HG03457 (cell line): Measurements from ENCODE around the gene STAT2.
A peak's percentile ranks its signal among the peaks of the same experiment; 100 is the strongest.
"Not testable (repeated sequence)": the region's sequence is repeated elsewhere in the genome, so short reads cannot be mapped to it uniquely, and the experiment has no call there.

ENCODE experiments used
- ATAC-seq: cut with Tn5 transposase; IDR thresholded peaks from one replicate; pipeline ENCODE4 v1.9.1; 2021; ENCODE audit warnings: moderate number of reproducible peaks; ENCODE audit not compliant: unreplicated experiment

STAT2 gene

DNA sequence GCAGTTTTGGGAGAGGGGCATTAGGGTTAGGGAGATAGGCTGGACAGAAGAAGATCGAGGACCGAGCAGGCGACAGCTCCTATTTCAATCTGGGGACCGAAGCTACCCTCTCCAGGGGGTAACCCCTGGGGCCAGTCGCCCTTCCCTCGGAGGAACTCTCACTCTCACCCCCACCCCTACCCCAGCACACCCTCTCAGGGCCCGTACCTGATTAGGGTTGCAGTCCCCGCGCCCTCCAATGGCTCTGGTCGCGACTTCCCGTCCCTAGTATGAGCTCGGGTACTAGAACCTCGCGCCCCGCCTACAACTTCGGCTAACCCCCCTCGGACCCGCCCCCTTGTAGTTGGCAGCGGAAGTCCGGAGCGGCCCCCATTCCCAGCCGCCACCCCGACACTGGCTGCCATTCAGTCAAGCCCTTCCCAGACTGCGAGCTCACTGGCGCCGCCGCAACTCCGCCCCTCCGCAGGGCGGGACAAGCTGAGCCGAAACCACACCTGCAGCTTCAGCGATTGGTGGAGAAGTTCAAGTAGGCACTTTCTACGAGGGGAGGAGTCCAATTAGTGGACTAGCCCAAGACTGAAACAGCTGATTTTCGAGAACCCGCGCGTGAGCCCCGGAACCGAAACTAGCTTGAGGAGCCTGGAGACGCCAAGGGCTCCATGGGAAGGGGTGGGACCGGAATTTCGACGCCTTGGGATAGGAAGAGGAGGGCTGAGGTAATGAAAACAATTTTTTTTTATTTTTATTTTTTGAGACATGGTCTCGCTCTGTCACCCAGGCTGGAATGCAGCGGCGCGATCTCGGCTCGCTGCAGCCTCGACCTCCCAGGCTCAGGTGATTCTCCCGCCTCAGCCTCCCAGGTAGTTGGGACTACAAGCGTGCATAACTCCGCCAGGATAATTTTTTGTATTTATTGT, at the start of gene STAT2:
STAT2 (minus strand) TSS at position 257 of the 917 bp plus-strand sequence. CDS start 3,536 bp downstream, outside the sequence.
- peak; percentile 84 for ATAC-seq

DNA sequence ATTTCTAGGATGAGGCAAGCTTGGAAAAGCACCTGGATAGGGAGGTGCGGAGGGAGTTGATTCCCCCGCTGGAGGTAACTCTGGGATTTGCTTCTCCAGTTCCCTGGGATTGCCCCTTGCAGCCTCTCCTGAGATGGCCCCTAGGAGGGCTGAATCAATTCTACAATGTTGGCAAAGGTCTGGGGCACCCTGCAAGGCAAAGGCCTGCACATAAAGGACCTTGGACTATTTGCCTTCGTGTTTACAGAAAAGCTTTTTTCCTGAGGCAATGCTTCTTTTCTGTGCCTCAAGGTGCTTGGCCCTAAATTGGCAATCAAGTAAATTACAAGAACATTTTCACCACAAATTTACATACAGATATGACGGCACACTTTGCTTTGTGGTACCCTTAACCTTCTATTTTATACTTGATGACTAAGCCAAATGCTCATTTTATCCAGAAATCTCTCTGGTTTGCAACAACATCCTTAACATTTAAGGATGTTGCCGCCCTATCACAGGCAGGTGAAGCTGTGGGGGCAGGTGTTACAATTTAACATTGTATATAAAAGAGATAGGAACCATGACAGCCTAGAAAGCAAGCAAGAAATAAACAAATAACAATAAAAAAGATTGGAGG, 49.0 kb upstream of the STAT2 start:
- ATAC-seq, result no peak

DNA sequence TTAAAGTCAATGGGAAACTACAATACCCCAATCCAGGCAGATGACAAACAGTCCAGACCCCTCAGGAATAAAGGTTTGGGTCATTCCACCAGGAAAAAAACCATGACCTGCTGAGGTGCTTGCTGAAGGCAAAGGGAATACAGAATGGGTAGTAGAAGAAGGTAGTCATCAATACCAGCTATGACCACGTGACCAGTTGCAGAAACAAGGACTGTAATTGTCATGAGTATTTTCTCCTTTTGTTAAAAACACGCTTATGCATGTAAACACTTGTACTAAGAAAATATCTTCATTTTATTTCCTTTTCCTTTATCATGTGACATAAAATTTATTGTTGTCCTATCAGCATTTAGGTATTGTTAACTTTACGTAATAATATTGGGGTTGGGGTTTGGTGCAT, 44.3 kb upstream of the STAT2 start:
- ATAC-seq, result not testable (repeated sequence)

DNA sequence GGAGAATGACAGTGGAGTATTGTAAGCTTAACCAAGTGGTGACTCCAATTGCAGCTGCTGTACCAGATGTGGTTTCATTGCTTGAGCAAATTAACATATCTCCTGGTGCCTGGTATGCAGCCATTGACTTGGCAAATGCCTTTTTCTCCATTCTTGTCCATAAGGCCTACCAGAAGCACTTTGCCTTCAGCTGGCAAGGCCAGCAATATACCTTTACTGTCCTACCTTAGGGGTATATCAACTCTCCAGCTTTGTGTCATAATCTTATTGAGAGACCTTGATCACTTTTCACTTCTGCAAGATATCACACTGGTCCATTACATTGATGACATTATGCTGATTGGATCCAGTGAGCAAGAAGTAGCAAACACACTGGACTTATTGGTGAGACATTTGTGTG, 41.7 kb upstream of the STAT2 start:
- not testable (repeated sequence) for ATAC-seq

DNA sequence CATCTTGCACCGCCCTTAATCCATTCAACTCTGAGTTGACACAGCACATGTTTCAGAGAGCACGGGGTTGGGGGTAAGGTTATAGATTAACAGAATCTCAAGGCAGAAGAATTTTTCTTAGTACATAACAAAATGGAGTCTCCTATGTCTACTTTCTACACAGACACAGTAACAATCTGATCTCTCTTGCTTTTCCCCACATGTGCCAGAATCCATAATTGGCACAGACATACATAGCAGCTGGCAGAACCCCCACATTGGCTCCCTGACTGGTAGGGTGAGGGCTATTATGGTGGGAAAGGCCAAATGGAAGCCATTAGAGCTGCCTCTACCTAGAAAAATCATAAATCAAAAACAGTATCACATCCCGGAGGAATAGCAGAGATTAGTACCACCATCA, 41.2 kb upstream of the STAT2 start:
- not testable (repeated sequence) for ATAC-seq

DNA sequence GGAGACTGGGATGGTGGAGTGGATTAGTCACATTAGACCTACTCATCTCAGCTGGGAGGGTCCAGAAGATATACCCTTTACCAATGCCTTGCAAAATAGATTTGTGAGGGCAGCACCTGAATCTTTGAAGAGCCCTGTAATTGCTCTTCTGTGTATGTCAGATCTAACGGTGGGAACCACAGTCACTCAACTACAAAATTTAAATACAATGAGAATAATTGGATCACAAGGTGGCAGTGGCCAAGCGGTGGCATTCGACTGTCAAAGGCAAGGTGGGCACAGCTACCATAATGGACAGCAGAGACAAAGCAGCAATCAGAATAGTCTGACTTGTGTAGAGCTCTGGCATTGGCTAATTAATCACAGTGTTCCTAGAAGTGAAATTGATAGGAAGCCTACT, 39.6 kb upstream of the STAT2 start:
- ATAC-seq, result not testable (repeated sequence)

DNA sequence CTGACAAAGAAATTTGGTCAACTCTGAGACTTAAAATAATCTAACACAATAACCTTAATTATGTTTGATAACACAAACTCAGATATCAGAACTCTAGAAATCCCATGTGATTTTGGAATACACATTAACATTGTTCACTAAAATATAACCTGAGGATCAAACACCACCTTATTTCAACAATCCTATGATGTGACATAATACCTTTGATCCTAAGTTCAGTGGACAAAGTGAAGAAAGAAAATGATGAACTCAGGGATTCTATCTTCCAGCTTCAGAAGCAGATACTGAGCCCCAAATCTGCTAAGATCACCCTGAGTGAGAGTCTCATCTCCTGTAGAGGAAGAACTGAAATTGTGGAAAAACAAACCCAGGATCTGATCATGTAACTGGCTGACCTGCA, 38.4 kb upstream of the STAT2 start:
- ATAC-seq, result no peak

DNA sequence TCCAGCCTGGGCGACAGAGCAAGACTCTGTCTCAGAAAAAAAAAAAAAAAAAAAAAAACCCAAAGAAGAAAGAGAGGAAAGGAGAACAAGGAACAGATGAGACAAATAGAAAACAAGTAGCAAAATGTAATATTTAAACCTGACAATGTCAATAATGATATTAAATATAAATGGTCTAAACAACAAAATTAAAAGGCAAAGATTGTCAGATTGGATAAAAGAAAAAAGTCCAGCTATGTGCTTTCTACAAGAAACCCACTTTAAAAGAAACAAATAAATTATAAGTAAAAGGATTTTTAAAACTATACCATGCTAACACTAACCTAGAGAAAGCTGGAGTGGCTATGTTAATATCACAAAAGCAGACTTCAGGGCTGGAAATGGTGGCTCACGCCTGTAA, 32.4 kb upstream of the STAT2 start:
- no peak for ATAC-seq

DNA sequence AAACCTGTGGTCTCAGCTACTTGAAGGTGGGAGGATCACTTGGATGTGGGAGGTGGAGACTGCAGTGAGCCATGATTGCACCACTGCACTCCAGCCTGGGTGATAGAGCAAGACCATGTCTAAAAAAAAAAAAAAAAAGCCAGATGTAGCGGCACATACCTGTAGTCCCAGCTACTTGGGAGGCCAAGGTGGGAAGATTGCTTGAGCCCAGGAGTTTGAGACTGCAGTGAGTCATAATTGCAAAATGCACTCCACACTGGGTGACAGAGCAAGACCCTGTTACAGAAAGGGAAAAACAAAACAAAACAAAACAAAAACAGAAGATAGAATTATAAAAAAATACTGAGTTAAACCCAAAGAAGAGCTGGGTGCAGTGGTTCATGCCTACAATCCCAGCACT, 31.8 kb upstream of the STAT2 start:
- ATAC-seq, result no peak

DNA sequence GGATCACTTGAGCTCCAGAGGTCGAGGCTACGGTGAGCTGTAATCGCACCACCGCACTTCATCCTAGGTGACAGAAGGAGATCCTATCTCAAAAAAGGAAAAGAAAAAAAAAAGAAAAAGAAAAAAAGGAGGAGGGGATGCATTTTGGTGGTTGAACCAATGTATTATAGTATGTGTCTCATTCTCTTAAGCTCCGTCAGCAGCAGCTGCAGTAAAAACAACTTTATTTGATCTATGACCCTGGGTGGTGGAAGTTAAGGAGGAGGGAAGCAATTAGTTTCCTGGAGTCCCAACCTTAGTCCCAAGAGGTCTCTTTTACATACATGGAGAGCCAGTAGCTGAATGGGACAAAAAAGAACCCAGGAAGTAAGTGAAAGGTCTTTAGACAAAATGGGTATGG, 29.5 kb upstream of the STAT2 start:
- ATAC-seq, result no peak

DNA sequence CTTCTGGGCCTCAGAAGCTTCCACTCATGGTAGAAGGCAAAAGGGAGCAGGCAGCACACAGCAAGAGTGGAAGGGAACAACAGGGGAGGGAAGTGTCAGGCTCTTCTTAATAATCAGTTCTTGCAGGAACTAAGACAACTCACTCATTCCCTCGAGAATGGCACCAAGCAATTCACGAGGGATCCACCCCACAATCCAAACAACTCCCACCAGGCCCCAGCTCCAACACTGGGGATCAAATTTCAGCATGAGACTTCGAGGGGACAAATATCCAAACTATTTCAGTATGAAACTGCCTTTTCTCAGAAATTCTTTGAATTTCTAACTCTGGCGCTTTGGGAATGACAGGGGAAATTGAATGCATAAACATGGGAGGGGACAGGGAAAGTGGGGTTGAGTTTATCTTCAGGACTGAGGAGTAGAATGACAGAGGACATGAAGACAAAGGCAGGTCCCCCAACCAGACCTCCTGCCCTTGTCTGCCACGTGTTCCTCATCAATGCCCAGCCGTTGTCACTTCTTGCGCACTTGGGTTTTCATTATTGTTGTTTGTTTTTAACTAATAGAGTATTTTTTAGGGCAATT, 27.3 kb upstream of the STAT2 start:
- no peak for ATAC-seq

DNA sequence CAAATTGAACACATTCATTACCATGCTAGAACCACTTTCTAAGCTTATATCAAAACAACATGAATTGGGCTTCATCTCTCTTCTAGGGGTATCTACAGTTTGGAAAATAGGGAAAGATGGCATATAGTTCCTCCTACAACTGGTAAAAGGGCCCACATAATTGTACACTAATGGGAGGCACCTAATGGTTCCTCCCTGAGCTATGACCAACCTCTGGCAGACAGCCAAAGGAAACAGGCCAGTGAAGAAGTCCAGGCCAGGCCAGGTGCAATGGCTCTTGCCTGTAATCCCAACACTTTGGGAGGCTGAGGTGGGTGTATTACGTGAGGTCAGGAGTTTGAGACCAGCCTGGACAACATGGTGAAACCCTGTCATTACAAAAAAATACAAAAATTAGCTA, 26.0 kb upstream of the STAT2 start:
- no peak for ATAC-seq

DNA sequence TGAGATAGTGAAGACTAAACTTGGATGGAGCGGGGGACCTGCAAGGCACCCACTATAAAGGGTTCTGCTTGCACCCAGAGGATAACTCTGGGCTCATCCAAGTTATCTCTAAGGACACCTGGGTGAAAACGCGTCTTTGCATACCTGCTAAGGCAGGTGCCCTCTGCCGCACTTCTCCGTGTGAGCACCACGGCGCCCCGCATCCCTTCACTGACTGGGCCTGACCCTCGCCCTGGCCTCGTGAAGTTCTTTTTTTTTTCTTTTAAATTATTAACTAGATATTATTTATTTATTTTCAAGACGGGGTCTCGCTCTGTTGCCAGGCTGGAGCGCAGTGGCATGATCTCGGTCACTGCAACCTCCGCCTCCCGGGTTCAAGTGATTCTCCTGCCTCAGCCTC, 22.7 kb upstream of the STAT2 start:
- ATAC-seq, result no peak

DNA sequence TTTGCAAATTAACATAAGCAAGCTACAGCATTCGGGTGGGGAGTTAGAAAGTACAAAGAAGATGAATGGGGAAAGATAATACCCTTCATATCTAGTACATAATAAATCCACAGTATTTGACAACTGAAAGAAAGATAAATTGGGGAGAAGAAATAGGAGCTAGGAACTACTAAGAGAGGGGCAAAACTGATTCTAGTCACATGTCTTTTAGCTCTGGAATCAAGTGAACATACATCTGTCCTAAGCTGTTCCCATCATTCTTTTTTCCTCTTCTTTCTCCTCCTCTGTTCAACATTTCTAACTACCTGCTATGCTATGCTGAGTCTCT, 18.0 kb upstream of the STAT2 start:
- no peak for ATAC-seq

DNA sequence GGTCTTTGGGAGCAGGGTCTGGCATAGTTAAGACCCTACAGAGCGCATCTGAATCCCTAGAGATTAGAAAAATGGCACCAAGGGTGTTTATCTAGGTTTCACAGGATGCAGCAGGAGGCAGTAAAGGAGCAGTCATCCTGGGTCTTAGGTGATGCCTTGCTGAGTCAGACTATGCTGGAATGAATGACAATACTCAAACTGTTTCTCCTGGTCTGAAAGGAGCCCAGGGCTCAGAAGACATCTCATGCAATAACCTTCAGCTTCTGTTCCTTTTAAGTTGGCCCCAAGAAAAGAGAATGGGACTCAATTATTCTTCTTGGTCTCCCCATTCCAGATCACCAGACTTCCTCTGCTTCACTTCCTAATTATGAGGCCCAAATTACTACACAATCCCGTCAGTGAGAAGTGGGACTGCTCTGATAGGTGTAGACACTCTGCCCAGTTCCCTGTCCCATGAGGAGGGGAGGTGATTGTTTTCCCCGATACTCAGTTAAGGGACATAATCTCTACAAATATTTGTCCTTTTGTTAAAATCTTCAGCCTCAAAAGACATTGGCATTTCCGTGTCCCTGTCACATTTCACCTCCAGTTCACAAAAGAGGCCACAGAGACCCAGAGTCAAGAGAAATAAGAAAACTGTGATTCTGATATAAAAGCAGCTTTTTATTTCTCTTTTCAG, 17.5 kb upstream of the STAT2 start:
- ATAC-seq, result no peak

DNA sequence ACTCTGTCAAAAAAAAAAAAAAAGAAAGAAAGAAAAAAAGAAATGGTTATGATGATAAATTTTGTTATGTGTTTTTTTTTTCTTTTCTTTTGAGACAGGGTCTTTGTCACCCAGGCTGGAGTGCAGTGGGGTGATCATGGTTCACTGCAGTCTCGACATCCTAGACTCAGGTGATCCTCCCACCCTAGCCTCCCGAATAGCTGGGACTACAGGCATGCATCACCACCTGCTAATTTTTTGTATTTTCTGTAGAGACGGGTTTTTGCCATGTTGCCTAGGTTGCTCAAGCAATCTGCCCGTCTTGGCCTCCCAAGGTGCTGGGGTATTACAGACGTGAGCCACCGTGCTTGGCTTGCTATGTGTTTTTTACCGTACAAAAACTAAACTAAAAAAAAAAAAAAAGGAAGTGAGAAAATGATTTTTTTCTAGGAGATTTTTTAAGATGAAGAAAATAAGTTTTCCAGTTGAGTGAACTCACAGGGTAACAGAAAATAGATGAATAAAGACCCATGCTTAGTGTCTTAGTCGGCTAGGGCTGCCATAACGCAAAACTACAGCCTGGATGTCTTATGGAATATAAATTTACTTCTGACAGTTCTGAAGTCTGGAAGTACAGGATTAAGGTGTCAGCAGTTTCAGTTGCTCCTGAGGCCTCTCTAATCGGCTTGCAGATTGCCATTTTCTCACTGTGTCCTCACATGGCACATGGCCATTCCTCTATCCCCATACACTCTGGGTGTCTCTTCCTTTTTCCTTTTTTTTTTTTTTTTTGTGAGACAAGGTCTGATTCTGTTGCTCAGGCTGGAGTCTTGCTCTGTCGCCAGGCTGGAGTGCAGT, 15.9 kb upstream of the STAT2 start:
- ATAC-seq, result no peak

DNA sequence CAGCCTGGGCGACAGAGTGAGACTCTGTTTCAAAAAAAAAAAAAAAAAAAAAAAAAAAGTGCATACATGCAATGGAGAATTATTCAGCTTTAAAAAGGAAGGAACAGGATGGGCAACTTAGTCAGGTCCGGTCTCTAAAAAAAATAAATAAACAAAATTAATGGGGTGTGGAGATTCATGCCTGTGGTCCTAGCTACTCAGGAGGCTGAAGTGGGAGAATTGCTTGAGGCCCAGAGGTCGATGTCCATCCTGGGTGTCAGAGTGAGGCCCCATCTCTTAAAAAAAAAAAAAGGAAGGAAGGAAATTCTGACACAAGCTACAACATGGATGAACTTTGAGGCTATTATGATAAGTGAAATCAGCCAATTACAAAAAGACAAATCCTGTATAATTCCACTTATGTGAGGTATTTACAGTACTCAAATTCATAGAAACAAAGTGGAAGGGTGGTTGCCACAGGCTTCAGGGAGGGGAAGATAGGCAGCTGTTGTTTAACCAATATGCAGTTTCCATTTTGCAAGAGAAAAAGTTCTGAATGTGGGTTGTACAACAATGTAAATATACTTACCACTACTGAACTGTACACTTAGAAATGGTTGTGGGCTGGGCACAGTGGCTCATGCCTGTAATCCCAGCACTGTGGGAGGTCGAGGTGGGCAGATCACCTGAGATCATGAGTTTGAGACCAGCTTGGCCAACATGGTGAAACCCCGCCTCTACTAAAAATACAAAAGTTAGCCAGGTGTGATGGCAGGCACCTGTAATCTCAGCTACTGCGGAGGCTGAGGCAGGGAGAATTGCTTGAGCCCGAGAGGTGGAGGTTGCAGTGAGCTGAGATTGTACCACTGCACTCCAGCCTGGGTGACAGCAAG, 15.1 kb upstream of the STAT2 start:
- ATAC-seq, result no peak

DNA sequence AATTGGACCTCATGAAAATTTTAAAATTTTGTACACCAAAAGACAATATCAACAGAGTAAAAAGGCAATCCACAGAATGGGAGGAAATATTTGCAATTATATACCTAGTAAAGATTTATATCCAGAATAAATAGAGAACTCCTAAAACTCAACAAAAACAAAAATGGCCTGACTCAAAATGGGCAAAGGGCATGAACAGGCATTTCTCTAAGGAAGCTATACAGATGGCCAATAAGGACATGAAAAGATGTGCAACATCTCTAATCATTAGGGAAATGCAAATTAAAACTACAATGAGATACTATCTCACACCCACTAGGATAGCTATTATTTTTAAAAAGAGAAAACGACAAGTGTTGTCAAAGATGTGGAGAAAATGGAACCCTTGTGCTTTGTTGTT, 13.6 kb upstream of the STAT2 start:
- no peak for ATAC-seq

DNA sequence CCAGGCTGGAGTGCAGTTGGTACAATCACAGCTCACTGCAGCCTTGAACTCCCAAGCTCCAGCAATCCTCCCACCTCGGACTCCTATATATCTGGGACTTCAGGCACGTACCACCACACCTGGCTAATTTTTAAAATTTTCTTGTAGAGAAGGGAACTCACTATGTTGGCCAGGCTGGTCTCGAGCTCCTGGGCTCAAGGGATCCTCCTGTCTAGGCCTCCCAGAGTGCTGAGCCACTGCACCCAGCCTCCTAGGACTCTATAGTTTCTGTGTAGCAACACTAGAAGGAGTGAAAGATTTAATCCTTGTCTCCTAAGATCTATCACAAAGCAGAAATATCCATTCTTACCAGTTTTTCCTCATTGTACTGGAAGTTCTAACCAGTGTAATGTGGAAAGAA, 7.0 kb upstream of the STAT2 start:
- no peak for ATAC-seq
